ENCODE results near the gene PARD6B.

PARD6B gene

DNA sequence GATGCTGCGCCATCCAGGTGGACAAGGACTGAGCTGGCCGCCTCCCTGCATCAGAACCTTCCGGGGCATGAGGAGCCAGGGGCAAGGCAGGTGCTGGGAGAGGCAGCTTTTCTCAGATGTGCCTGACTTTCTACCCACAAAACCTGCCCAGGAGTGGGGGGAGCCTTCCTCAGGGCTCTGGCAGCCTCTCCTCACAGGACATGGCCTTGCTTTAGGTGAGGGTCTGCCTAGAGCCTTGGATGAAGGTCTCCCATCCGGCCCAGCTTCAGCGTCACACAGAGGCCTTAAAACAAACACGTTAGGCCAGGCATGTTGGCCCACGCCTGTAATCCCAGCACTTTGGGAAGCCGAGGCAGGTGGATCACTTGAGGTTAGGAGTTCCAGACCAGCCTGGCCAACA lies 70.9 kb downstream of the PARD6B start:
- no peak for DNase-seq

DNA sequence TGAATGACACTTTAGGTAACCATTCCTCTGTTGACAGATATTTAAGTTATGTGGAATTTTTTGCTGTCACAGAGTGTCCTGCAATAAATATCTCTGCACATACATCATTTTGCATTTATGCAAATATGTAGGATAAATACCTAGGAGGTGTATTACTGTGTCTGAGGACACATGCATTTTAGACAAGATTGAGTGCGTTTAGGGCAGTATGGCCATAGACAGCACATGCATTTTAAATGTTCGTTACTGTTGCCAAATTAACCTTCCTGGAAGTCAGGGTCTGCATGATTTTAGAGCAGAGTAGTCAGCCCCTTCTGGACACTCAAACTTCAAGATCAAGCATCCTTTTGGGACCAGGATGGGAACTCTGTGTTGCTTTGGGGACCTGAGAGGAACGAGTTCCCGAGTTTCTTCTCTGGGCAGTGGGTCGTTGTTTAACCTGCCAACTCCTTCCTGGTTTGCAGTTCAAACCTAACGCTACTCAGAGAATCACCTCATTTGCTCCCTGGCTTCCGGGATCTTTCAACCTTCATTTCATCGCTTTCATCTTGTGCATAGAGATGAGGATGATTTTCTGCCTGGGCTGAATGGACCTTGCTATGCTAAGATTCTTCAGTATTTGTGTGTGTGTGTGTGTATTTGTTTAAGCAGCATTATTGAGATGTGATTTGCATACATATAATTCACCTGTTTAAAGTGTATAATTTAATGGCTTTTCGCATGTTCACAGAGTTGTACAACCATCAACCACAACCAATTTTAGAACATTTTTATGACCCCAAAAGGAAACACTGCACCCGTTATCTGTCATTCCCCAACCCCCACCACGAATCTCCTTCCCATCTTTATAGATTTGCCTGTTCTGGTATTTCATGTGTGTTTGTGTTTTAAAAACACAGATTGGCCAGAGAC lies 73.3 kb downstream of the PARD6B start:
- DNase-seq: peak; percentile 37

DNA sequence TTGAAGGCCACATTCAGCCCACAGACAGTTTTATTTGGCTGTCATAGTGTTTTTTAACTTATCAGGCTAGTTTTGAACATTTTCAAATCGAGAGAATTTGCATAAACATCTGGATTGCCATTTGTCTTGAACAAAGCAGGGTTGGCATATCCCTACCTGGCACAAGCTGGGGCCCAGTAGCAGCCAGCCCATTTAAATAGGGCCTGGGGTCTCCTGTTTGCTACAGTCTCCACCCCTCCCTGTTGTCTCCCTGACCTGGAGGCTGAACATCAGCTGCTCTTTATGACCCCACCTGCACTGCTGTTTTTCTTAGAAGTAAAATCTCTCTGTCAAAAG lies 73.9 kb downstream of the PARD6B start:
- no peak for DNase-seq

DNA sequence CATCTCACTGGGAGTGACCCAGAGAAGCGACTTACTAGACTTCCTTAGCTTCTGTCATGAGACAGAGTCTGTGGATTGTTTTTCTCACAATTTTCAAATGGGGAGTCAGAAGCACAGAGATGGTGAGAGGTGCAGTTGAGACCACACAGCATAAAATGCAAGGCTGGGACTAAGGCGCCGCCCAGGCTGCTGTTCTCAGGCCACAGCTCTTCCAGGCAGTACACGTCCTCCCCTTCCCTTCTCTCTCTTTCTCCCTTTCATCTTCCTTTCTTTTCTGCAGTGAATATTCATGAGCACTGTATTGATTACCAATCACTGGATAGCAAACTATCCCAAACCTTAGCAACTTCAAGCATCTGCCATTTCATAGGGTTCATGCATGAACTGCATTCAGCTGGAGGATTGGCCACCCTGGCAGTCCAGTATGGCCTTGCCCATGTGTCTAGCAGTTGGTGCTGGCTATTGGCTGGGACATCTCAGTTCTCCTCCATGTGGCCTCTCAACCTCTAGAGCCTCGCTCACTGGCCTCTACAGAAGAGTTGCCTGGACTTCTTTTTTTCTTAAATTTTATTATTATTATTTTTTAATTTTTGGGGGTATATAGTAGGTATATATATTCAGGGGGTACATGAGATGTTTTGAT lies 74.9 kb downstream of the PARD6B start:
- no peak for DNase-seq
